NCI-H524 treated with DMSO at 0.1 percent for 48 hours (cell line): ENCODE data around the gene OR2G2.

Experiments
- DNase-seq: peaks from one replicate; lab custom pipeline; 2025; lab: John Stamatoyannopoulos, UW

OR2G2 gene

GRCh38 chr1:247588060-247588459 is at the start of gene OR2G2:
Gene OR2G2, plus strand, starts transcription at chr1:247588360. Its CDS starts 0 bp downstream, at chr1:247588360.
- DNase-seq: no peak

GRCh38 chr1:247538561-247538960 is 49.6 kb upstream of the OR2G2 start:
- no peak for DNase-seq

- no peak for DNase-seq
Measured at GRCh38 chr1:247539215-247539614, 48.9 kb upstream of the OR2G2 start.

GRCh38 chr1:247540581-247540980 is 47.6 kb upstream of the OR2G2 start:
- no peak for DNase-seq

- DNase-seq: no peak
Measured at GRCh38 chr1:247542811-247543210, 45.3 kb upstream of the OR2G2 start.

GRCh38 chr1:247548092-247548491 is 40.1 kb upstream of the OR2G2 start:
- DNase-seq: no peak

- DNase-seq: no peak
Measured at GRCh38 chr1:247548769-247549182, 39.4 kb upstream of the OR2G2 start, which contains the start of gene GCSAML. Gene GCSAML, plus strand, starts transcription at chr1:247549134. Its CDS starts 58 bp downstream, at chr1:247549192.

- no peak for DNase-seq
Measured at GRCh38 chr1:247551721-247552120, 36.4 kb upstream of the OR2G2 start.

GRCh38 chr1:247552231-247552630 is 35.9 kb upstream of the OR2G2 start:
- DNase-seq: no peak

GRCh38 chr1:247557926-247558674 is 30.1 kb upstream of the OR2G2 start:
- no peak for DNase-seq

- DNase-seq: no peak
Measured at GRCh38 chr1:247561711-247562110, 26.4 kb upstream of the OR2G2 start.

GRCh38 chr1:247562198-247562597 is 26.0 kb upstream of the OR2G2 start:
- DNase-seq: no peak

GRCh38 chr1:247574236-247574635 is 13.9 kb upstream of the OR2G2 start:
- no peak for DNase-seq

GRCh38 chr1:247574664-247575063 is 13.5 kb upstream of the OR2G2 start:
- DNase-seq: no peak

- DNase-seq: no peak
Measured at GRCh38 chr1:247576514-247576913, 11.6 kb upstream of the OR2G2 start.

GRCh38 chr1:247578946-247579460 is 9.2 kb upstream of the OR2G2 start:
- no peak for DNase-seq

GRCh38 chr1:247605286-247605685 is 17.1 kb downstream of the OR2G2 start, which contains the start of gene OR2G3:
Gene OR2G3, plus strand, starts transcription at chr1:247605586. Its CDS starts 0 bp downstream, at chr1:247605586.
- no peak for DNase-seq

- no peak for DNase-seq
Measured at GRCh38 chr1:247613405-247613804, 25.2 kb downstream of the OR2G2 start.

- no peak for DNase-seq
Measured at GRCh38 chr1:247614625-247615024, 26.5 kb downstream of the OR2G2 start.

- no peak for DNase-seq
Measured at GRCh38 chr1:247627951-247628350, 39.8 kb downstream of the OR2G2 start.

GRCh38 chr1:247638011-247638410 is 49.9 kb downstream of the OR2G2 start:
- DNase-seq: no peak

- DNase-seq: no peak
Measured at GRCh38 chr1:247638781-247639180, 50.6 kb downstream of the OR2G2 start.
